ENCODE results near the gene ENDOU. TPM values are rescaled to one million over a fixed set of nuclear protein-coding genes. Genes with fewer than 3 reads are reported as not detected.

ENDOU gene
- total RNA-seq, 1 donor from 2014 or later = not detected

- Mint-ChIP-seq H3K27me3 (ENCODE audit: low read depth, unreplicated experiment) (peaks cover 22% of the 10 kb centered on the region), H3K36me3 (ENCODE audit: low read depth, unreplicated experiment) (no peaks in the 10 kb centered on the region), H3K4me1 (ENCODE audit: low read depth, unreplicated experiment) (peaks cover 8% of the 10 kb centered on the region), H3K9me3 (ENCODE audit: unreplicated experiment) (no peaks in the 10 kb centered on the region), H3K4me3 (ENCODE audit: unreplicated experiment) (no peak overlapping the region), H3K27ac (ENCODE audit: unreplicated experiment) (no peak overlapping the region)
- no peaks in the 10 kb centered on the region for H3K9me3 ChIP-seq (ENCODE audit: insufficient read depth, low read depth, low read length)
- no peak overlapping the region for H3K4me3 ChIP-seq (ENCODE audit: insufficient read depth, low read depth, low read length)
- no peak overlapping the region for H2AFZ ChIP-seq (ENCODE audit: low read depth, low read length)
- TF ChIP-seq EZH2 (IDR thresholded peaks at IDR 0.05; ENCODE audit: insufficient read depth, low read length) = no peak
- TF ChIP-seq CTCF (IDR thresholded peaks at IDR 0.05; ENCODE audit: insufficient read depth, low read depth, low read length) = peak; percentile 73
- H3K79me2 ChIP-seq (ENCODE audit: insufficient read depth, low read length) = no peaks in the 10 kb centered on the region
- peak overlapping the region; percentile 19 for H3K9ac ChIP-seq (ENCODE audit: low read length)
- H3K27me3 ChIP-seq (ENCODE audit: insufficient read depth, low read length) = no peaks in the 10 kb centered on the region
- DNase-seq (ENCODE audit: low read depth) (peak; percentile 65), FAIRE-seq (no peak)
- peaks cover 6% of the 10 kb centered on the region for H4K20me1 ChIP-seq (ENCODE audit: insufficient read depth, low read length)
- H3K36me3 ChIP-seq (ENCODE audit: insufficient read depth, low read length) = no peaks in the 10 kb centered on the region
- peak overlapping the region; percentile 78 for H3K4me2 ChIP-seq (ENCODE audit: low read length)
- H3K27ac ChIP-seq (ENCODE audit: low read depth, low read length) = no peak overlapping the region
- peaks cover 21% of the 10 kb centered on the region for H3K4me1 ChIP-seq (ENCODE audit: insufficient read depth, low read length)
These were observed 9.9 kb downstream of the ENDOU start for GRCh38 chr12:47715393-47715876.

GRCh38 chr12:47714826-47715386 lies 10.4 kb downstream of the ENDOU start:
- Histone ChIP-seq H3K79me2 (ENCODE audit: insufficient read depth, low read length) (no peaks in the 10 kb centered on the region), H3K9me3 (ENCODE audit: insufficient read depth, low read depth, low read length) (no peaks in the 10 kb centered on the region), H3K36me3 (ENCODE audit: insufficient read depth, low read length) (no peaks in the 10 kb centered on the region), H4K20me1 (ENCODE audit: insufficient read depth, low read length) (peaks cover 6% of the 10 kb centered on the region), H3K9ac (ENCODE audit: low read length) (no peak overlapping the region), H2AFZ (ENCODE audit: low read depth, low read length) (no peak overlapping the region), H3K4me3 (ENCODE audit: insufficient read depth, low read depth, low read length) (no peak overlapping the region), H3K4me1 (ENCODE audit: insufficient read depth, low read length) (peaks cover 21% of the 10 kb centered on the region), H3K27me3 (ENCODE audit: insufficient read depth, low read length) (no peaks in the 10 kb centered on the region), H3K4me2 (ENCODE audit: low read length) (peak overlapping the region; percentile 78), H3K27ac (ENCODE audit: low read depth, low read length) (no peak overlapping the region)
- H3K4me3 Mint-ChIP-seq (ENCODE audit: unreplicated experiment) = no peak overlapping the region
- no peak for DNase-seq (ENCODE audit: low read depth)
- H3K27me3 Mint-ChIP-seq (ENCODE audit: low read depth, unreplicated experiment) = peaks cover 22% of the 10 kb centered on the region
- H3K9me3 Mint-ChIP-seq (ENCODE audit: unreplicated experiment) = no peaks in the 10 kb centered on the region
- H3K4me1 Mint-ChIP-seq (ENCODE audit: low read depth, unreplicated experiment) = peaks cover 8% of the 10 kb centered on the region
- no peak for FAIRE-seq
- no peak overlapping the region for H3K27ac Mint-ChIP-seq (ENCODE audit: unreplicated experiment)
- H3K36me3 Mint-ChIP-seq (ENCODE audit: low read depth, unreplicated experiment) = no peaks in the 10 kb centered on the region
- TF ChIP-seq CTCF (IDR thresholded peaks at IDR 0.05; ENCODE audit: insufficient read depth, low read depth, low read length) = no peak
- no peak for TF ChIP-seq EZH2 (IDR thresholded peaks at IDR 0.05; ENCODE audit: insufficient read depth, low read length)

GRCh38 chr12:47712171-47712570 lies 13.1 kb downstream of the ENDOU start:
- Mint-ChIP-seq H3K27ac (ENCODE audit: unreplicated experiment) (no peak overlapping the region), H3K27me3 (ENCODE audit: low read depth, unreplicated experiment) (peaks cover 22% of the 10 kb centered on the region), H3K4me3 (ENCODE audit: unreplicated experiment) (no peak overlapping the region), H3K9me3 (ENCODE audit: unreplicated experiment) (no peaks in the 10 kb centered on the region), H3K36me3 (ENCODE audit: low read depth, unreplicated experiment) (no peaks in the 10 kb centered on the region), H3K4me1 (ENCODE audit: low read depth, unreplicated experiment) (peaks cover 4% of the 10 kb centered on the region)
- H3K9ac ChIP-seq (ENCODE audit: low read length) = no peak overlapping the region
- no peaks in the 10 kb centered on the region for H3K27me3 ChIP-seq (ENCODE audit: insufficient read depth, low read length)
- H3K4me2 ChIP-seq (ENCODE audit: low read length) = no peak overlapping the region
- FAIRE-seq = no peak
- no peak overlapping the region for H2AFZ ChIP-seq (ENCODE audit: low read depth, low read length)
- H3K9me3 ChIP-seq (ENCODE audit: insufficient read depth, low read depth, low read length) = no peaks in the 10 kb centered on the region
- no peaks in the 10 kb centered on the region for H3K36me3 ChIP-seq (ENCODE audit: insufficient read depth, low read length)
- no peaks in the 10 kb centered on the region for H3K79me2 ChIP-seq (ENCODE audit: insufficient read depth, low read length)
- no peak for DNase-seq (ENCODE audit: low read depth)
- no peak overlapping the region for H3K27ac ChIP-seq (ENCODE audit: low read depth, low read length)
- no peak for TF ChIP-seq CTCF (IDR thresholded peaks at IDR 0.05; ENCODE audit: insufficient read depth, low read depth, low read length)
- TF ChIP-seq EZH2 (IDR thresholded peaks at IDR 0.05; ENCODE audit: insufficient read depth, low read length) = no peak
- peaks cover 14% of the 10 kb centered on the region for H3K4me1 ChIP-seq (ENCODE audit: insufficient read depth, low read length)
- H3K4me3 ChIP-seq (ENCODE audit: insufficient read depth, low read depth, low read length) = no peak overlapping the region
- peaks cover 6% of the 10 kb centered on the region for H4K20me1 ChIP-seq (ENCODE audit: insufficient read depth, low read length)

Measured in astrocyte (in vitro differentiated cells and primary cell).